HUES6 (cell line): ENCODE measurements around the gene MTMR10.

ENCODE experiments used
- H3K27ac ChIP-seq: 2 replicates; pipeline ENCODE4 v1.7.0; 2013; ENCODE audit warnings: low read depth, mild to moderate bottlenecking, low read length, inconsistent platforms
- H3K27me3 ChIP-seq: 2 replicates; pipeline ENCODE4 v1.6.1; 2013; ENCODE audit warnings: low read length; ENCODE audit not compliant: control insufficient read depth, insufficient read depth
- H3K36me3 ChIP-seq: 2 replicates; pipeline ENCODE4 v1.6.1; 2013; ENCODE audit warnings: low read length; ENCODE audit not compliant: control insufficient read depth, insufficient read depth
- H3K4me1 ChIP-seq: 2 replicates; pipeline ENCODE4 v1.6.1; 2013; ENCODE audit warnings: low read length; ENCODE audit not compliant: control insufficient read depth, insufficient read depth
- H3K4me3 ChIP-seq: 2 replicates; pipeline ENCODE4 v1.5.1; 2013; ENCODE audit warnings: low read depth, low read length
- H3K9ac ChIP-seq: one replicate; pipeline ENCODE4 v1.6.1; 2013; ENCODE audit warnings: mild to moderate bottlenecking, low read length
- H3K9me3 ChIP-seq: 2 replicates; pipeline ENCODE4 v1.6.1; 2013; ENCODE audit warnings: low read depth, low read length; ENCODE audit not compliant: control insufficient read depth, insufficient read depth

Gene MTMR10, protein sequence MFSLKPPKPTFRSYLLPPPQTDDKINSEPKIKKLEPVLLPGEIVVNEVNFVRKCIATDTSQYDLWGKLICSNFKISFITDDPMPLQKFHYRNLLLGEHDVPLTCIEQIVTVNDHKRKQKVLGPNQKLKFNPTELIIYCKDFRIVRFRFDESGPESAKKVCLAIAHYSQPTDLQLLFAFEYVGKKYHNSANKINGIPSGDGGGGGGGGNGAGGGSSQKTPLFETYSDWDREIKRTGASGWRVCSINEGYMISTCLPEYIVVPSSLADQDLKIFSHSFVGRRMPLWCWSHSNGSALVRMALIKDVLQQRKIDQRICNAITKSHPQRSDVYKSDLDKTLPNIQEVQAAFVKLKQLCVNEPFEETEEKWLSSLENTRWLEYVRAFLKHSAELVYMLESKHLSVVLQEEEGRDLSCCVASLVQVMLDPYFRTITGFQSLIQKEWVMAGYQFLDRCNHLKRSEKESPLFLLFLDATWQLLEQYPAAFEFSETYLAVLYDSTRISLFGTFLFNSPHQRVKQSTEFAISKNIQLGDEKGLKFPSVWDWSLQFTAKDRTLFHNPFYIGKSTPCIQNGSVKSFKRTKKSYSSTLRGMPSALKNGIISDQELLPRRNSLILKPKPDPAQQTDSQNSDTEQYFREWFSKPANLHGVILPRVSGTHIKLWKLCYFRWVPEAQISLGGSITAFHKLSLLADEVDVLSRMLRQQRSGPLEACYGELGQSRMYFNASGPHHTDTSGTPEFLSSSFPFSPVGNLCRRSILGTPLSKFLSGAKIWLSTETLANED

DNA sequence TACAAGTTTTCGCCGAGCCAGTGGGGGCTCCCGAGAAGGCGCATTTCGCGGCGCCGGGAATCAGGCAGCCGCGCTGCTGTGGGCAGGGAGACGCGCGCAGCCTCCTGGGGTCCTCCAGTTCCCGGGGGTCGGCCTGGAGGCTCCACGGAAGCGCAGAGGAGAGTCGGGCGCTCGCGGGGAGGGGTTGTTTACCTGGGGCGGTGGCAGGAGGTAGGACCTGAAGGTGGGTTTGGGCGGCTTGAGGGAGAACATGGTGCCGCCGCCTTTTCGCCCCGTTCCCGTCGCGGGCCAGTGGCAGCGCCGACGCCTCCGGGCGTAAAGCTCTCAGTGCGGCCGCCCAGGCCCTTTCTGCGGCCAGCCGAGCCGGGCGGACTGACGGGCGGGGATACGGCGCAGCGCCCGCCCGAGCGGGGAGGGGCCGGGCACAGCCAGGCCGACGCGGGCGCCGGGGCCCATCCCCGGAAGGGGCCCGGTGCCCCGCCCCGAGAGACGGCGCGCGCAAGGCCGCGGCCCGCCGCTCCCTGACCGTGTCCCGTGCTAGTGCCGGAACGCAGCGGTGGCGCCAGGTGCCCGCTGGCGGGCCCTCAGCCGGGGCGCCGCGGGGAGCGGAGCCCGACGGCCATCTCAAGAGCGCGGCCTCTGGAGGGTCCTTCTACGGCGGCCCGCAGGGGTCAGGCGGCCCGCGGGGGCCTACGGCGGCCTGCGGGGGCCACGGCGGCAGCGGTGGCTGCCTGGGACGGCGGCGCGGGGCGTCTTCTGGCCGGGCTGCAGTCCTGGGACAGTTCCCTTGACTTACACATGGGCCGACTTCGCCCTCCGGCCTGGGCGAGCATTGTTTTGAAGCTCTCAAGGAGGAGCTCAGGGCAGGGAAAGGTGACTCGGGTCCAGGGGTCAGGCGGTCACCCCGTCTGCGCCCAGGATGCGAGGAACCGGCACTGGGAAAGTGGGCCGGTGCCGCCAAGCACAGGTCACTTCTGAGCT is at the start of gene MTMR10:
MTMR10 (minus strand) TSS at position 374 of the 981 bp plus-strand sequence; CDS start at position 252, 122 bp downstream.
- Histone ChIP-seq H3K27ac (peak within 1 kb of the TSS; percentile 80), H3K4me3 (peak within 1 kb of the TSS; percentile 96), H3K36me3 (peaks cover 13% of the 10 kb centered on the region)

DNA sequence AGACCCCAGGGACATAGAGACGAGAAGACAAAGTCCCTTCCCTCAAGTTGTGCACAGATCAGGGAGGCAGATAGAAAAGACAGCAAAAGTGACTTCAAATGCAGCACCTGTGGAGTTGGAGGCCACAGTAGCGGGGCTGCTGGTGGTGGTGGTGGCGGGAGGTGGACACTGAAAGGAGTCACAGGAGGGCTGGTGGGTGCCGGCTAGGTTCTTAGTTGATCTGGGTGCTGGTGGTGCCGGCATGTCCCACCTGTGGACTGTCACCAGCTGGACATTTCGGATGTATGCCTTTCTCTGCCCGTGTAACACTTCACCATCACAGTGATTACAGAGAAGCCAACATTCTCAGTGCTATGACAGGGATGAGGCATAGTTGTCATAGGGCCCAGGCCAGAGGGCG is 49.2 kb upstream of the MTMR10 start:
- no peak overlapping the region for H3K9ac ChIP-seq
- H3K36me3 ChIP-seq, result no peaks in the 10 kb centered on the region
- H3K9me3 ChIP-seq, result no peaks in the 10 kb centered on the region
- H3K4me1 ChIP-seq, result no peaks in the 10 kb centered on the region
- H3K27ac ChIP-seq, result no peak overlapping the region
- H3K4me3 ChIP-seq, result no peak overlapping the region
- H3K27me3 ChIP-seq, result no peaks in the 10 kb centered on the region

More for the DNA sequence above, at the start of gene MTMR10:
- Histone ChIP-seq H3K27me3 (no peaks in the 10 kb centered on the region), H3K9me3 (no peaks in the 10 kb centered on the region), H3K9ac (peak within 1 kb of the TSS; percentile 93), H3K4me1 (0 out of 2 replicates have a peak, but pooled peaks cover 3% of the 10 kb centered on the region)

DNA sequence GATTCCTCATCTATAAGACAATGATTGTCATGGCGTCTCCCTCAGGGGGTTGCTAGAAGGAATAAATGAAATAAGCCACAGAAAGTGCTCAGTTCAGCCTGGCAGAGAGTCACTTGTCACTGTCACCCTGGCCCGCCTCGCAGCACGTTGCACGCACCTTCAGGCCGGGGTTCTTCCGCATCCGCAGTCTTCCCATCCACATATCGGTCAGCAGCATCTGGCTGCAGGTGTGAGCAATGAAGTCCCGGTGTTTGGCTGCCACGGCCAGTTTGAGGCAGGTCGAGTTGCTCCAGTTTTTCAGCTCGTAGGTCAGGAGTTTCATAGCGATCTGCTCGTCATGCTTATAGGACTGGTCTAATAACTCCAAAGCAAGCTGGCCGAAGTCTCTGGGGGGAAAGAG is 48.5 kb upstream of the MTMR10 start:
- Histone ChIP-seq H3K4me3 (no peak overlapping the region), H3K9ac (no peak overlapping the region), H3K27ac (no peak overlapping the region), H3K9me3 (no peaks in the 10 kb centered on the region), H3K27me3 (no peaks in the 10 kb centered on the region), H3K4me1 (no peaks in the 10 kb centered on the region), H3K36me3 (no peaks in the 10 kb centered on the region)

DNA sequence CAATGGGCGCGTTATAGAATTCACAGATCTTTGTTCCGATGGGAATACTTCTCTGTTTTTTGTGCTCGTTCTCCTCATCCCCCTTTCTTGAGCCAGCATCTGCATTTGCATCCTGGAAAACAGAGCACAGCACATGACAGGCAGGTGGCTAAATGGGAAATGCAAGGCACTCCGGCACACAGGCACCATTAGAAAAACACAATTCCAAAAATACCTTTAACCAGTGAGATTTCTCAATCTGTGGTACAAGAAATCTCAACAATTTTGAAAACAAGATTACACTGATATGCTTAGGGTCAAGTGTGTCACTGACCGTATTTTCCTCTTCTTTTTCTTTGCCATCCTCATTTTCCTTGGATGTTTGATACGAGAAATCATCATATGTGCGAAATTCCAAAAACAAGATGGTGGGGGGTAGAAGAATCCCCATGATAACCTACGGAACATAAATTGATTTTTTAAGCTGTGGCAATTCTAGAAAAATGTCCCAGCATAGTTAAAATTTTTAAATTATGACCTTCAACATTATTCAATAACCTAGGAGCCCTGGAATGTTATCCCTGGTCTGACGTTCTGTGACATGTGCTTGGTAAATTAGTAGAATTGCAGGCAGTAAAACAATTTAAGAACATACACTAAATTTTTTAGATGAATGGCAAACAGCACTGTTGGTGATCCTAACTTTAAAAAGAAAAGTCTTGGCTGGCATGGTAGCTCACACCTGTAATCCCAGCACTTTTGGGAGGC is 46.5 kb upstream of the MTMR10 start:
- Histone ChIP-seq H3K9me3 (no peaks in the 10 kb centered on the region), H3K36me3 (no peaks in the 10 kb centered on the region), H3K4me1 (peaks cover 4% of the 10 kb centered on the region; the same call in 1 of the 2 replicates), H3K9ac (no peak overlapping the region), H3K27me3 (no peaks in the 10 kb centered on the region), H3K4me3 (no peak overlapping the region), H3K27ac (no peak overlapping the region)

DNA sequence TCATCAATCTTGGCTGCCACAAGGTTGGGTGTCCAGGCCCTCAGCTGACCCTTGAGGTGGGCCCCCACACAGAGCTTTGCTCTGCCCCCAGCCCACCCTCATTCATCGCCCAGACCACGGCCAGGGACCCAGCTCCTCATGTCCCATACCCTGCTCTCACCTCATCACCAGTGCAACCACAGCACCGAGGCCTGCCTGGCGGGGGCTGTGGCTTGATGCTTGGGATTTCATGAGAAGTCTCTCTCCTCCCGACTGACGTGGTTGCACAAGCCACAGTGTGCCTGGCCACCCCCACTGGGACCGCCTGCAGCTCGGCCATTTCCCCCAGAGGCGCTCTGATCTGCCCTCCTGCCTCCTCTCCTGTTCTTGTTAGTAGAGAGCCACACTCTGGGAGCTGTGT is 45.4 kb upstream of the MTMR10 start:
- peaks cover 4% of the 10 kb centered on the region; the same call in 1 of the 2 replicates for H3K4me1 ChIP-seq
- H3K27me3 ChIP-seq, result no peaks in the 10 kb centered on the region
- no peak overlapping the region for H3K9ac ChIP-seq
- H3K4me3 ChIP-seq, result no peak overlapping the region
- no peak overlapping the region for H3K27ac ChIP-seq
- H3K36me3 ChIP-seq, result no peaks in the 10 kb centered on the region
- no peaks in the 10 kb centered on the region for H3K9me3 ChIP-seq

DNA sequence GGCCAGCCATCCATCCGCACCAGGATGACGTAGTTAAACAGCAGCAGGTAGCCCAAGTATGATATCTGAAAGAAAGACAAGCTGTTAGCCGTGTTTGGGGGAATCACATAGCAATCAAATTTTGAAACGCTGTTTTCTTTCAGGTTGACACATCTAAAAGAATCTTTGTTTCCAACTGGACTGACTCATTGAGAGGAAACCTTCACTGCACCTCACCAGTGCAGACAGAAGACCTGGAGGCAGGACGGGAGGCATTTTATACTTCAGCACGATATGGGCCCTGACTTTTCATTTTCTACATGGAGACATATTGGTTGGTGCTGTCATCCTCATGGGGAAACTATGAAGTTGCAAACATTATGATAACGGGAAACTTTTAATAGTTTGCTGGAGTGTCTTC is 44.2 kb upstream of the MTMR10 start:
- no peak overlapping the region for H3K4me3 ChIP-seq
- H3K36me3 ChIP-seq, result no peaks in the 10 kb centered on the region
- no peaks in the 10 kb centered on the region for H3K27me3 ChIP-seq
- H3K9ac ChIP-seq, result no peak overlapping the region
- peaks cover 4% of the 10 kb centered on the region; the same call in 1 of the 2 replicates for H3K4me1 ChIP-seq
- no peaks in the 10 kb centered on the region for H3K9me3 ChIP-seq
- no peak overlapping the region for H3K27ac ChIP-seq

DNA sequence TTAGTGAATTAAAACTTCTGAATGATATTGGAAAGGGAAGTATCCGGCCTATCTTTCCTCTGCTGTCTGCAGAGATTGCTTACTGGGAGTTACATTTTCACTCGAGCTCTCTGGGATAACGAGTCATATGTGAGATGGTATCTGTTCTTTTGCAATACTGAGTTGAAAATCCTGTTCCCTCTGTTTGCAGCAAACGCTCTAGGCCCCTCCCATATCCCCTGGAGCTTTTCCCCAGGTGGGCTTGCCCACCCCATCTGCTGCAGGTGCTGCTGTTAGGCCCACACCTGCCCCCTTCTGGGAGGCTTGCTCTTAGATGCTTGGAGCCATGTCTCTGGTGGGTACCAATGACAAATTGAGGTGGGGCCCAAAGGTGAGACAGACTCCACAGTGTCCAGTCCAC is 42.7 kb upstream of the MTMR10 start:
- Histone ChIP-seq H3K9ac (no peak overlapping the region), H3K36me3 (no peaks in the 10 kb centered on the region), H3K27ac (no peak overlapping the region), H3K4me3 (no peak overlapping the region), H3K4me1 (peaks cover 4% of the 10 kb centered on the region; the same call in 1 of the 2 replicates), H3K9me3 (no peaks in the 10 kb centered on the region), H3K27me3 (no peaks in the 10 kb centered on the region)

DNA sequence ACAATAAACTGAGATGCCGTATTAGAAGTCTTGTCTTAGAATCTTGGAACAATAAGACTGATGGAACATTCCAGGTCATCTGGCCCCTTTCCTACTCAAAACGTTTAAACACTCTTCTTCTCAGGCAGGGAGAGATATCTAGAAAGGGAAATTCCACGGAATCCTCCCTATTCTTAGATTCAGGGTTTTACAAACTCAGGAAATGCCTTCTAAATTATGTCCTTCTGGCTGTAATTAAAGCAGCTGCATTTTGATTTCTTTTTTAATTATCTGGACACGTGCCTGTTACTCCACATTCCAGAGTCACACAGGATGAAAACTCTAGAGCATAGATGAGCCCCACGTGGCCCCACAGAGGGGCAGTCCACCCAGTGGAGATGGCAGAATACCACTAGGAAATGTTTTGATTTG is 41.5 kb upstream of the MTMR10 start:
- Histone ChIP-seq H3K9ac (no peak overlapping the region), H3K27ac (no peak overlapping the region)

DNA sequence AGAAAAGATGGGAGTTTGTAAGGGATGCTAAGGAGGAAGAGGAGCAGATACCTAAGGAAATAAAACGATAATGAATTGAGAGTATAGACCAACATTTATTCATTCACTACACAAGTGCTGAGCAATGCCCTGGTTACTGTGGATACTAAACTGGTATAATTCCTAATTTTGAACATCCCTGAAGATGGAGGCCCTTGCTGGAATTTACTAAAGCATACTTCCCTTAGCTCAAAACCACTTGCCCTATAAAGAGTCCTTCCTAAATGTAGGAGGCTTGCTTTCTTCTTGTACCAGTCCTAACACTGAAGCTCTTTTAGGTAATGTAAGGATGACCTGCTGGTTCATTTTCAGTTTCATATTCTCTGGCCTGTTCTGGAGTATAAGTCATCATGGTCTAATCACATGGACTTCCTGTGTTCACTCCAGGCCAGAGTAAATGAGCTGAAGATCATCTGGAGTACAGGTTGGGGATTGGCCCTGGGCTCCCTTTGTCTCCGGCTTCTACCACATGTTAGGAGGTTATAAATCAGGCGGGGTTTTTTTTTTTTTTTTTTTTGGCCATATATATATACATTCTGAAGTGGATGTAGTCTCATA is 40.1 kb upstream of the MTMR10 start:
- no peak overlapping the region for H3K27ac ChIP-seq
- H3K9ac ChIP-seq, result no peak overlapping the region
- H3K4me3 ChIP-seq, result no peak overlapping the region
- H3K27me3 ChIP-seq, result no peaks in the 10 kb centered on the region
- H3K4me1 ChIP-seq, result peaks cover 4% of the 10 kb centered on the region; the same call in 1 of the 2 replicates
- H3K36me3 ChIP-seq, result no peaks in the 10 kb centered on the region
- H3K9me3 ChIP-seq, result no peaks in the 10 kb centered on the region

More for the DNA sequence above, 41.5 kb upstream of the MTMR10 start:
- no peaks in the 10 kb centered on the region for H3K36me3 ChIP-seq
- H3K4me1 ChIP-seq, result peaks cover 4% of the 10 kb centered on the region; the same call in 1 of the 2 replicates
- no peaks in the 10 kb centered on the region for H3K27me3 ChIP-seq
- H3K4me3 ChIP-seq, result no peak overlapping the region
- no peaks in the 10 kb centered on the region for H3K9me3 ChIP-seq
